GM23248 (cell line): Measurements from ENCODE around the gene STK4. TPM values are rescaled to one million over a fixed set of nuclear protein-coding genes. Genes with fewer than 3 reads are reported as not detected.
A peak's percentile ranks its signal among the peaks of the same experiment; 100 is the strongest.

Source experiments
- DNase-seq: peaks from one replicate; pipeline ENCODE4 v3.0.0-alpha.2; 2015
- H2AFZ ChIP-seq: fragments of 200-600 bp; sonication (generic); 2 replicates; pipeline ENCODE4 v1.6.1; 2016; ENCODE audit warnings: antibody characterized with exemption
- H3F3A ChIP-seq: fragments of 200-600 bp; sonication (generic); 2 replicates; pipeline ENCODE4 v1.6.1; 2016; ENCODE audit warnings: mild to moderate bottlenecking, antibody characterized with exemption, mixed run types; ENCODE audit not compliant: insufficient read depth
- H3K27ac ChIP-seq: fragments of 200-600 bp; sonication (generic); 2 replicates; pipeline ENCODE4 v1.5.1; 2016; ENCODE audit warnings: mild to moderate bottlenecking
- H3K27me3 ChIP-seq: fragments of 200-600 bp; sonication (generic); replicated peaks from 2 replicates; pipeline ENCODE4 v1.6.1; 2016; ENCODE audit warnings: mild to moderate bottlenecking; ENCODE audit not compliant: insufficient read depth
- H3K36me3 ChIP-seq: fragments of 200-600 bp; sonication (generic); 2 replicates; pipeline ENCODE4 v1.6.1; 2016; ENCODE audit warnings: low read depth, mild to moderate bottlenecking
- H3K4me1 ChIP-seq: fragments of 200-600 bp; sonication (generic); 2 replicates; pipeline ENCODE4 v1.6.1; 2016; ENCODE audit warnings: mild to moderate bottlenecking; ENCODE audit not compliant: insufficient read depth
- H3K4me2 ChIP-seq: fragments of 200-600 bp; sonication (generic); one replicate; pipeline ENCODE4 v1.6.1; 2016; ENCODE audit warnings: mild to moderate bottlenecking; ENCODE audit not compliant: unreplicated experiment
- H3K4me3 ChIP-seq: fragments of 200-600 bp; sonication (generic); 2 replicates; pipeline ENCODE4 v1.5.1; 2016; ENCODE audit warnings: mild to moderate bottlenecking
- H3K79me2 ChIP-seq: fragments of 200-600 bp; sonication (generic); 2 replicates; pipeline ENCODE4 v1.6.1; 2016; ENCODE audit warnings: mild to moderate bottlenecking; ENCODE audit not compliant: insufficient read depth
- H3K9ac ChIP-seq: fragments of 200-600 bp; sonication (generic); 2 replicates; pipeline ENCODE4 v1.6.1; 2016; ENCODE audit warnings: mild to moderate bottlenecking
- H3K9me2 ChIP-seq: fragments of 200-600 bp; sonication (generic); 2 replicates; pipeline ENCODE4 v1.6.1; 2016; ENCODE audit warnings: mixed run types, mild to moderate bottlenecking, moderate library complexity; ENCODE audit not compliant: insufficient read depth
- H3K9me3 ChIP-seq: fragments of 200-600 bp; sonication (generic); one replicate; pipeline ENCODE4 v1.6.1; 2017; ENCODE audit warnings: low read depth
- H4K20me1 ChIP-seq: fragments of 200-600 bp; sonication (generic); 2 replicates; pipeline ENCODE4 v1.6.0; 2016; ENCODE audit not compliant: insufficient read depth
- EZH2 ChIP-seq: fragments of 200-600 bp; sonication (generic); IDR thresholded peaks from 2 replicates; pipeline ENCODE4 v1.6.1; 2018; ENCODE audit warnings: antibody characterized with exemption, mild to moderate bottlenecking; ENCODE audit not compliant: insufficient read depth, poor library complexity, severe bottlenecking
- EZH2phosphoT487 ChIP-seq: fragments of 200-600 bp; sonication (generic); IDR thresholded peaks from 2 replicates; pipeline ENCODE4 v1.6.1; 2018; ENCODE audit warnings: antibody characterized with exemption, moderate library complexity, mild to moderate bottlenecking, low read depth; ENCODE audit not compliant: insufficient read depth
- WGBS, 2 experiments: methylation state at CpG; one replicate each; pipeline ENCODE4 v1.1.6; 2015 to 2017; ENCODE audit warnings: low lambda C conversion rate in 2 of 2, low coverage in 1 of 2; ENCODE audit errors: missing lambda C conversion rate in 2 of 2; 5-methylcytosine and 5-hydroxymethylcytosine counted together
- in situ Hi-C: fragments of 300-500 bp; cut with MboI; formaldehyde crosslinking; loops from 2 replicates; pipeline ENCODE4 v1.15.0; 2020
- polyA plus RNA-seq: library from polyadenylated mRNA; unstranded; fragments of >200 nt; fragmentation: Nextera tagmentation; extraction: Ambion mirVana; gene quantifications from 2 replicates; pipeline ENCODE4 v1.2.1, GENCODE V29; 2016
- total RNA-seq: library from RNA; depleted of rRNA; stranded (reverse); fragments of >200 nt; shearing (Covaris generic); gene quantifications from 2 replicates; pipeline ENCODE4 v1.2.3, GENCODE V29; 2014

Gene STK4
- total and polyA plus RNA-seq, 2 experiments from 2014 or later, result 21.9 to 33.4 TPM

GRCh38 chr20:44938637-44939036, 27.7 kb upstream of the STK4 start:
- H3K9me2 ChIP-seq, result no peaks in the 10 kb centered on the region
- no peak overlapping the region for H3K9ac ChIP-seq
- no peak overlapping the region for H3K4me2 ChIP-seq
- TF ChIP-seq EZH2phosphoT487, result no peak
- no peak for TF ChIP-seq EZH2
- peaks cover 12% of the 10 kb centered on the region for H3F3A ChIP-seq
- H4K20me1 ChIP-seq, result no peaks in the 10 kb centered on the region
- in situ Hi-C loops, result no loop called here
- peak; percentile 33 for DNase-seq
- peaks cover 25% of the 10 kb centered on the region; the same call in 1 of the 2 replicates for H3K36me3 ChIP-seq
- H3K4me1 ChIP-seq, result peaks cover 5% of the 10 kb centered on the region; the same call in 1 of the 2 replicates
- H3K27me3 ChIP-seq, result no peaks in the 10 kb centered on the region
- H3K4me3 ChIP-seq, result no peak overlapping the region
- H3K9me3 ChIP-seq, result no peaks in the 10 kb centered on the region
- WGBS, 2 experiments, result 92 to 95% methylated on average over 9 of the region's 9 CpGs
- no peak overlapping the region for H2AFZ ChIP-seq
- no peaks in the 10 kb centered on the region for H3K79me2 ChIP-seq
- no peak overlapping the region for H3K27ac ChIP-seq

- no peaks in the 10 kb centered on the region for H3K27me3 ChIP-seq
- H3K4me1 ChIP-seq, result peaks cover 5% of the 10 kb centered on the region; the same call in 1 of the 2 replicates
- no peaks in the 10 kb centered on the region for H3K9me3 ChIP-seq
- peaks cover 45% of the 10 kb centered on the region for H3K36me3 ChIP-seq
- DNase-seq, result no peak
- H3K4me3 ChIP-seq, result no peak overlapping the region
- 87 to 90% methylated on average over 7 of the region's 7 CpGs for WGBS, 2 experiments
- peaks cover 27% of the 10 kb centered on the region for H3F3A ChIP-seq
- no peak overlapping the region for H3K27ac ChIP-seq
- no peak overlapping the region for H3K9ac ChIP-seq
- no peaks in the 10 kb centered on the region for H4K20me1 ChIP-seq
- H3K4me2 ChIP-seq, result no peak overlapping the region
- no peaks in the 10 kb centered on the region for H3K79me2 ChIP-seq
- in situ Hi-C loops, result no loop called here
- no peaks in the 10 kb centered on the region for H3K9me2 ChIP-seq
- no peak overlapping the region for H2AFZ ChIP-seq
- TF ChIP-seq EZH2phosphoT487, result no peak
- TF ChIP-seq EZH2, result no peak
Measured at GRCh38 chr20:44941120-44941691, 25.1 kb upstream of the STK4 start.

GRCh38 chr20:44942264-44942973, 23.9 kb upstream of the STK4 start:
- Histone ChIP-seq H3K9me3 (no peaks in the 10 kb centered on the region), H3K4me2 (no peak overlapping the region), H3K9me2 (no peaks in the 10 kb centered on the region), H3F3A (peaks cover 27% of the 10 kb centered on the region), H3K4me1 (peaks cover 5% of the 10 kb centered on the region; the same call in 1 of the 2 replicates), H4K20me1 (no peaks in the 10 kb centered on the region), H3K79me2 (no peaks in the 10 kb centered on the region), H3K4me3 (no peak overlapping the region), H3K27ac (no peak overlapping the region), H3K36me3 (peaks cover 52% of the 10 kb centered on the region), H3K9ac (no peak overlapping the region), H2AFZ (no peak overlapping the region), H3K27me3 (no peaks in the 10 kb centered on the region)
- TF ChIP-seq EZH2phosphoT487, result no peak
- TF ChIP-seq EZH2, result no peak
- in situ Hi-C loops, result no loop called here
- 71 to 74% methylated on average over 4 of the region's 4 CpGs for WGBS, 2 experiments
- DNase-seq, result no peak

GRCh38 chr20:44943828-44944227, 22.5 kb upstream of the STK4 start:
- Histone ChIP-seq H2AFZ (no peak overlapping the region), H3K9me2 (no peaks in the 10 kb centered on the region), H3K27me3 (no peaks in the 10 kb centered on the region), H3K9ac (no peak overlapping the region), H3K4me1 (peaks cover 2% of the 10 kb centered on the region; the same call in 1 of the 2 replicates), H3K4me3 (no peak overlapping the region), H3F3A (peaks cover 27% of the 10 kb centered on the region), H3K4me2 (no peak overlapping the region), H3K27ac (no peak overlapping the region), H4K20me1 (no peaks in the 10 kb centered on the region), H3K79me2 (0 out of 2 replicates have a peak, but pooled peaks cover 4% of the 10 kb centered on the region), H3K36me3 (peaks cover 52% of the 10 kb centered on the region), H3K9me3 (no peaks in the 10 kb centered on the region)
- 94 to 99% methylated on average over 4 of the region's 4 CpGs for WGBS, 2 experiments
- in situ Hi-C loops, result no loop called here
- no peak for TF ChIP-seq EZH2
- TF ChIP-seq EZH2phosphoT487, result no peak
- no peak for DNase-seq
